ENCODE results near the gene ALKBH3.

ALKBH3 gene

GRCh38 chr11:43905813-43906241, 25.2 kb downstream of the ALKBH3 start:
- Mint-ChIP-seq H3K9me3 (no peaks in the 10 kb centered on the region), H3K4me1 (peaks cover 25% of the 10 kb centered on the region), H3K36me3 (ENCODE audit: low read depth) (peaks cover 56% of the 10 kb centered on the region), H3K27ac (no peak overlapping the region), H3K27me3 (ENCODE audit: low read depth, poor library complexity) (peaks cover 2% of the 10 kb centered on the region), H3K4me3 (no peak overlapping the region)
- DNase-seq = no peak
- TF ChIP-seq CTCF (IDR thresholded peaks at IDR 0.05) = no peak

- Mint-ChIP-seq H3K4me1 (peaks cover 25% of the 10 kb centered on the region), H3K4me3 (no peak overlapping the region), H3K9me3 (no peaks in the 10 kb centered on the region), H3K27me3 (ENCODE audit: low read depth, poor library complexity) (peaks cover 2% of the 10 kb centered on the region), H3K27ac (no peak overlapping the region), H3K36me3 (ENCODE audit: low read depth) (peaks cover 51% of the 10 kb centered on the region)
- no peak for DNase-seq
- no peak for TF ChIP-seq CTCF (IDR thresholded peaks at IDR 0.05)
Observed at GRCh38 chr11:43907028-43907975, 26.7 kb downstream of the ALKBH3 start.

GRCh38 chr11:43908191-43908590, 27.6 kb downstream of the ALKBH3 start:
- no peak for TF ChIP-seq CTCF (IDR thresholded peaks at IDR 0.05)
- H3K4me3 Mint-ChIP-seq = no peak overlapping the region
- H3K27me3 Mint-ChIP-seq (ENCODE audit: low read depth, poor library complexity) = peaks cover 2% of the 10 kb centered on the region
- no peak overlapping the region for H3K27ac Mint-ChIP-seq
- H3K36me3 Mint-ChIP-seq (ENCODE audit: low read depth) = peaks cover 47% of the 10 kb centered on the region
- peaks cover 25% of the 10 kb centered on the region for H3K4me1 Mint-ChIP-seq
- no peak for DNase-seq
- no peaks in the 10 kb centered on the region for H3K9me3 Mint-ChIP-seq

GRCh38 chr11:43908683-43909082, 28.1 kb downstream of the ALKBH3 start:
- Mint-ChIP-seq H3K4me3 (no peak overlapping the region), H3K36me3 (ENCODE audit: low read depth) (peaks cover 42% of the 10 kb centered on the region), H3K27me3 (ENCODE audit: low read depth, poor library complexity) (peaks cover 2% of the 10 kb centered on the region), H3K27ac (no peak overlapping the region), H3K9me3 (no peaks in the 10 kb centered on the region), H3K4me1 (peaks cover 25% of the 10 kb centered on the region)
- no peak for DNase-seq
- no peak for TF ChIP-seq CTCF (IDR thresholded peaks at IDR 0.05)

- Mint-ChIP-seq H3K27ac (no peak overlapping the region), H3K36me3 (ENCODE audit: low read depth) (peaks cover 38% of the 10 kb centered on the region), H3K27me3 (ENCODE audit: low read depth, poor library complexity) (no peaks in the 10 kb centered on the region), H3K9me3 (no peaks in the 10 kb centered on the region), H3K4me1 (no peaks in the 10 kb centered on the region), H3K4me3 (no peak overlapping the region)
- DNase-seq = no peak
- TF ChIP-seq CTCF (IDR thresholded peaks at IDR 0.05) = no peak
Observed at GRCh38 chr11:43913829-43914380, 33.3 kb downstream of the ALKBH3 start.
